BLaER1 (cell line): ENCODE measurements around the gene BCL7A.
A peak's percentile ranks its signal among the peaks of the same experiment; 100 is the strongest.

ENCODE experiments used
- H3K27ac ChIP-seq: shearing (Covaris generic); formaldehyde crosslinking; 2 replicates; pipeline ENCODE4 v1.8.1; 2022
- H3K27me3 ChIP-seq: shearing (Covaris generic); formaldehyde crosslinking; 2 replicates; pipeline ENCODE4 v1.8.1; 2022
- H3K36me3 ChIP-seq: shearing (Covaris generic); formaldehyde crosslinking; 2 replicates; pipeline ENCODE4 v1.8.1; 2022
- H3K4me1 ChIP-seq: shearing (Covaris generic); formaldehyde crosslinking; 2 replicates; pipeline ENCODE4 v1.8.1; 2022
- H3K4me2 ChIP-seq: shearing (Covaris generic); formaldehyde crosslinking; 2 replicates; pipeline ENCODE4 v1.8.1; 2022
- H3K4me3 ChIP-seq: shearing (Covaris generic); formaldehyde crosslinking; 2 replicates; pipeline ENCODE4 v1.8.1; 2022
- H3K9ac ChIP-seq: shearing (Covaris generic); formaldehyde crosslinking; 2 replicates; pipeline ENCODE4 v1.8.1; 2022
- H3K9me3 ChIP-seq: shearing (Covaris generic); formaldehyde crosslinking; 2 replicates; pipeline ENCODE4 v1.8.1; 2022
- H4K20me1 ChIP-seq: shearing (Covaris generic); formaldehyde crosslinking; 2 replicates; pipeline ENCODE4 v1.8.1; 2022
- Cebpa-rat ChIP-seq: shearing (Covaris generic); IDR thresholded peaks from 2 replicates; pipeline ENCODE4 v1.8.1; 2022

The BCL7A gene

GRCh38 chr12:122059203-122059960 is 37.7 kb downstream of the BCL7A start:
- H4K20me1 ChIP-seq, result peaks cover 82% of the 10 kb centered on the region
- peaks cover 79% of the 10 kb centered on the region for H3K36me3 ChIP-seq
- no peak overlapping the region for H3K4me3 ChIP-seq
- no peaks in the 10 kb centered on the region for H3K27me3 ChIP-seq
- H3K9ac ChIP-seq, result no peak overlapping the region
- H3K9me3 ChIP-seq, result no peaks in the 10 kb centered on the region
- H3K4me1 ChIP-seq, result peaks cover 26% of the 10 kb centered on the region
- no peak overlapping the region for H3K4me2 ChIP-seq
- H3K27ac ChIP-seq, result no peak overlapping the region
- no peak for TF ChIP-seq Cebpa-rat

- Histone ChIP-seq H3K27me3 (no peaks in the 10 kb centered on the region), H3K9me3 (no peaks in the 10 kb centered on the region), H3K4me3 (no peak overlapping the region), H3K27ac (no peak overlapping the region), H3K4me2 (no peak overlapping the region), H3K36me3 (peaks cover 72% of the 10 kb centered on the region), H3K4me1 (peaks cover 33% of the 10 kb centered on the region), H3K9ac (no peak overlapping the region), H4K20me1 (peaks cover 75% of the 10 kb centered on the region)
- TF ChIP-seq Cebpa-rat, result no peak
Measured at GRCh38 chr12:122060081-122060501, 38.4 kb downstream of the BCL7A start.

- no peak overlapping the region for H3K27ac ChIP-seq
- no peak for TF ChIP-seq Cebpa-rat
- H3K36me3 ChIP-seq, result peaks cover 60% of the 10 kb centered on the region
Measured at GRCh38 chr12:122061253-122061652, 39.6 kb downstream of the BCL7A start.

GRCh38 chr12:122062832-122063693 is 41.4 kb downstream of the BCL7A start:
- Histone ChIP-seq H3K9me3 (no peaks in the 10 kb centered on the region), H3K9ac (peak overlapping the region; percentile 63), H3K27ac (peak overlapping the region; percentile 73), H3K4me2 (peak overlapping the region; percentile 93), H3K4me1 (peaks cover 63% of the 10 kb centered on the region), H4K20me1 (peaks cover 45% of the 10 kb centered on the region), H3K27me3 (no peaks in the 10 kb centered on the region), H3K4me3 (no peak overlapping the region; the same call in 1 of the 2 replicates), H3K36me3 (peaks cover 42% of the 10 kb centered on the region)
- TF ChIP-seq Cebpa-rat, result no peak

More at GRCh38 chr12:122061253-122061652, 39.6 kb downstream of the BCL7A start:
- Histone ChIP-seq H4K20me1 (peaks cover 63% of the 10 kb centered on the region), H3K9me3 (no peaks in the 10 kb centered on the region), H3K4me3 (no peak overlapping the region), H3K27me3 (no peaks in the 10 kb centered on the region), H3K4me2 (no peak overlapping the region), H3K4me1 (peaks cover 45% of the 10 kb centered on the region), H3K9ac (no peak overlapping the region)

- no peak for TF ChIP-seq Cebpa-rat
- Histone ChIP-seq H3K27ac (peak overlapping the region; percentile 73), H3K36me3 (peaks cover 36% of the 10 kb centered on the region), H3K4me1 (peaks cover 69% of the 10 kb centered on the region), H3K4me2 (peak overlapping the region; percentile 93), H3K9ac (peak overlapping the region; percentile 63), H3K4me3 (no peak overlapping the region; the same call in 1 of the 2 replicates), H3K27me3 (no peaks in the 10 kb centered on the region), H3K9me3 (no peaks in the 10 kb centered on the region), H4K20me1 (peaks cover 41% of the 10 kb centered on the region)
Measured at GRCh38 chr12:122063694-122064024, 42.0 kb downstream of the BCL7A start.

GRCh38 chr12:122064025-122064777 is 42.5 kb downstream of the BCL7A start:
- H3K36me3 ChIP-seq, result peaks cover 30% of the 10 kb centered on the region
- peaks cover 35% of the 10 kb centered on the region for H4K20me1 ChIP-seq
- H3K9ac ChIP-seq, result peak overlapping the region; percentile 80
- no peaks in the 10 kb centered on the region for H3K9me3 ChIP-seq
- peaks cover 74% of the 10 kb centered on the region for H3K4me1 ChIP-seq
- peak overlapping the region; percentile 49 for H3K4me3 ChIP-seq
- H3K4me2 ChIP-seq, result peak overlapping the region; percentile 93
- H3K27ac ChIP-seq, result peak overlapping the region; percentile 93
- no peaks in the 10 kb centered on the region for H3K27me3 ChIP-seq
- no peak for TF ChIP-seq Cebpa-rat

GRCh38 chr12:122064780-122065588 is 43.3 kb downstream of the BCL7A start:
- Histone ChIP-seq H4K20me1 (peaks cover 27% of the 10 kb centered on the region), H3K27me3 (no peaks in the 10 kb centered on the region), H3K4me2 (peak overlapping the region; percentile 93), H3K4me3 (peak overlapping the region; percentile 49), H3K36me3 (peaks cover 23% of the 10 kb centered on the region), H3K9ac (peak overlapping the region; percentile 80), H3K27ac (peak overlapping the region; percentile 93), H3K9me3 (no peaks in the 10 kb centered on the region), H3K4me1 (peaks cover 82% of the 10 kb centered on the region)
- no peak for TF ChIP-seq Cebpa-rat

GRCh38 chr12:122067548-122067947 is 45.9 kb downstream of the BCL7A start:
- Histone ChIP-seq H3K4me2 (peak overlapping the region; percentile 93), H3K4me3 (peak overlapping the region; percentile 41; the same call in 1 of the 2 replicates), H3K9ac (peak overlapping the region; percentile 72), H3K27ac (peak overlapping the region; percentile 93), H3K4me1 (peaks cover 100% of the 10 kb centered on the region), H3K27me3 (no peaks in the 10 kb centered on the region), H3K9me3 (no peaks in the 10 kb centered on the region), H3K36me3 (no peaks in the 10 kb centered on the region), H4K20me1 (peaks cover 13% of the 10 kb centered on the region)
- no peak for TF ChIP-seq Cebpa-rat

- Histone ChIP-seq H3K9ac (peak overlapping the region; percentile 72), H3K36me3 (no peaks in the 10 kb centered on the region), H4K20me1 (peaks cover 9% of the 10 kb centered on the region), H3K4me3 (peak overlapping the region; percentile 41; the same call in 1 of the 2 replicates), H3K4me1 (peaks cover 100% of the 10 kb centered on the region), H3K4me2 (peak overlapping the region; percentile 93), H3K27ac (peak overlapping the region; percentile 93), H3K9me3 (no peaks in the 10 kb centered on the region), H3K27me3 (no peaks in the 10 kb centered on the region)
- peak; percentile 95 for TF ChIP-seq Cebpa-rat
Measured at GRCh38 chr12:122067966-122068365, 46.3 kb downstream of the BCL7A start.
